Activated CD8-positive, alpha-beta T cell treated with anti-CD3 and anti-CD28 coated beads, Interleukin-2, amount 10 ng/mL, durations not matched to agents 7 days and 5 days (primary cell): Measurements from ENCODE around the gene IL20. TPM values are rescaled to one million over a fixed set of nuclear protein-coding genes. Genes with fewer than 3 reads are reported as not detected.
A peak's percentile ranks its signal among the peaks of the same experiment; 100 is the strongest.

Experiments
- ATAC-seq: fragments of 150-1000 bp; cut with Tn5 transposase; one replicate; pipeline ENCODE4 v1.10.0; 2021; ENCODE audit warnings: moderate library complexity
- CTCF ChIA-PET: fragments of 350-600 bp; sonication (Branson Sonifier 250); formaldehyde crosslinking; loops from one replicate; lab custom pipeline; 2021; ENCODE audit warnings: antibody characterized with exemption; lab: Charles Lee
- POLR2A ChIA-PET: fragments of 350-600 bp; sonication (Branson Sonifier 250); formaldehyde crosslinking; loops from one replicate; lab custom pipeline; 2021; ENCODE audit warnings: antibody characterized with exemption; lab: Charles Lee
- DNase-seq: peaks from one replicate; pipeline ENCODE4 v3.0.0-alpha.2; 2020
- H3K27ac Mint-ChIP-seq: one replicate; pipeline ENCODE4 v1.8.0; 2021; ENCODE audit warnings: mild to moderate bottlenecking, mixed read lengths
- H3K27me3 Mint-ChIP-seq: one replicate; pipeline ENCODE4 v1.8.0; 2021; ENCODE audit warnings: low read depth, mixed read lengths
- H3K36me3 Mint-ChIP-seq: one replicate; pipeline ENCODE4 v1.8.0; 2021; ENCODE audit warnings: low read depth, mixed read lengths
- H3K4me1 Mint-ChIP-seq: one replicate; pipeline ENCODE4 v1.8.0; 2021; ENCODE audit warnings: low read depth, mixed read lengths
- H3K4me3 Mint-ChIP-seq: one replicate; pipeline ENCODE4 v1.8.0; 2021; ENCODE audit warnings: mild to moderate bottlenecking, mixed read lengths
- H3K9me3 Mint-ChIP-seq: one replicate; pipeline ENCODE4 v1.8.0; 2022; ENCODE audit warnings: mixed read lengths; ENCODE audit not compliant: insufficient read depth
- total RNA-seq, 2 experiments: library from RNA; stranded (reverse); gene quantifications; one replicate each; pipeline ENCODE4 v1.2.3, GENCODE V29; 2021

The IL20 gene
- total RNA-seq, 2 experiments from 2014 or later, result not detected

DNA sequence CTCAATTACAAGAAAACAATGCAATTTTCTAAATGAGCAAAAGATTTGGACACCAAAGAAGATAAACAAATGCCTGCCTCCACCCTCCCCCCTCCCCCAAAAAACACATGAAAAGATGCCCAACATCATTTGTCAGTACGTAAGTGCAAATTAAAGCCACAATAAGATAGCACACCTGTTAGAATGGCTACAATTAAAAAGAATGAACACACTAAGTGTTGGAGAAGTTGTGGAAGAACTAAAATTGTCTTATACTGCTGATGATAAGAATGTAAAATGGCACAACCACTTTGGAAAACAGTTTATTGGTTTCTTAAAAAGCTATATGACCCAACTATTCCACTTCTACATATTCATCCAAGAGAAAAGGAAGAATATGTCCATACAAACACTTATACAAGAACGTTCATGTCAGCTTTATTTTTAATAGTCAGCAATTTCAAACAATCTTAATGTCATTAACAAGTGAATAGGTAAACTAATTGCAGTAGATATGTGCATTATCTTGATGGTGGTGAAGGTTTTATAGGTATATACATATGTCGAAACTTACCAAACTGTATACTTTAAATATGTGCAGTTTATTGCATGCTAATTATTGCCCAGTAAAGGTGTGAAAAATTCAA is 10.4 kb downstream of the IL20 start:
- H3K9me3 Mint-ChIP-seq, result peaks cover 30% of the 10 kb centered on the region
- no peak overlapping the region for H3K4me3 Mint-ChIP-seq
- ChIA-PET POLR2A (no interaction called here), CTCF (no interaction called here)
- ATAC-seq, result no peak
- no peak overlapping the region for H3K27ac Mint-ChIP-seq
- no peak for DNase-seq
- peaks cover 2% of the 10 kb centered on the region for H3K27me3 Mint-ChIP-seq
- H3K36me3 Mint-ChIP-seq, result peaks cover 23% of the 10 kb centered on the region
- no peaks in the 10 kb centered on the region for H3K4me1 Mint-ChIP-seq

DNA sequence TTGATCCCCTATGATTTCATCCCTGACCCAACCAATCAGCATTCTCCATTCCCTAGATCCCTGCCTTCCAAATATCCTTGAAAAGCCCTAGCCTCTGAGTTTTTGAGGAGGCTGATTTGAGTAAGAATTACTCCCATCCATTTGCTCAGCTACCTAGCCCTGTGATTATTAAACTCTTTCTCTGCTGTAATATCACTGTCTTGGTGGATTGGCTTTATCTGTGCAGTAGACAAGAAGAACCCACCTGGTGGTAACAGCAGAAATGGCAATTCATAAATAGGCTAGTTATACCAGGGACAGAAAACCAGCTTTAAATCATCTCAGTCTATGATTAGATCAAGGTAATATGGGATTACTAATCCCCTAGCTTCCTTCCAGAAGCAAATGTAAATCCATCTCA is 13.0 kb downstream of the IL20 start:
- Mint-ChIP-seq H3K4me3 (no peak overlapping the region), H3K27me3 (peaks cover 4% of the 10 kb centered on the region), H3K27ac (no peak overlapping the region), H3K9me3 (peaks cover 25% of the 10 kb centered on the region), H3K4me1 (no peaks in the 10 kb centered on the region), H3K36me3 (peaks cover 19% of the 10 kb centered on the region)
- DNase-seq (no peak), ATAC-seq (no peak)
- POLR2A ChIA-PET, result no interaction called here
- CTCF ChIA-PET, result interaction anchor here (0.6 to 4.6 kb wide), 13 partner anchors 10 to 112 kb away, joined by 3 to 20 read pairs (median 4); partner anchors contain the start of gene IL20

DNA sequence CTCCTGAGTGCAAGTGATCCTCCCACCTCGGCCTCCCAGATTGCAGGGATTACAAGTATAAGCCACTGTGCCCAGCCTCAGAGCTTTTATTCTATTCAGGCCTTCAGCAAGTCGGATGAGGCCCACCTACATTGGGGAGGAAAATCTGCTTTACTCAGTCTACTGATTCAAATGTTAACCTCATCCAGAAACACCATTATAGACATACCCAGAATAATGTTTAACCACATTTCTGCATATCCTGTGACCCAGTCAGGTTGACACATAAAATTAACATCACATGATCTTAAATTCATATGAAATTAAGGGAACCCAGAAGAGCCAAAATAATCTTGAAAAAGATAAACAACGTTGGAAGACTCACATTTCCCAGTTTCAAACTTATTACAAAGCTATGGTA is 14.9 kb downstream of the IL20 start:
- H3K27ac Mint-ChIP-seq, result no peak overlapping the region
- ATAC-seq, result no peak
- peaks cover 25% of the 10 kb centered on the region for H3K9me3 Mint-ChIP-seq
- peaks cover 17% of the 10 kb centered on the region for H3K36me3 Mint-ChIP-seq
- ChIA-PET CTCF (interaction anchor here (0.9 to 5.9 kb wide), 6 partner anchors 16 to 145 kb away, joined by 3 to 27 read pairs (median 10); partner anchors contain the start of gene IL20), POLR2A (no interaction called here)
- H3K4me1 Mint-ChIP-seq, result no peaks in the 10 kb centered on the region
- no peak overlapping the region for H3K4me3 Mint-ChIP-seq
- peak; percentile 4 for DNase-seq
- H3K27me3 Mint-ChIP-seq, result peaks cover 5% of the 10 kb centered on the region

DNA sequence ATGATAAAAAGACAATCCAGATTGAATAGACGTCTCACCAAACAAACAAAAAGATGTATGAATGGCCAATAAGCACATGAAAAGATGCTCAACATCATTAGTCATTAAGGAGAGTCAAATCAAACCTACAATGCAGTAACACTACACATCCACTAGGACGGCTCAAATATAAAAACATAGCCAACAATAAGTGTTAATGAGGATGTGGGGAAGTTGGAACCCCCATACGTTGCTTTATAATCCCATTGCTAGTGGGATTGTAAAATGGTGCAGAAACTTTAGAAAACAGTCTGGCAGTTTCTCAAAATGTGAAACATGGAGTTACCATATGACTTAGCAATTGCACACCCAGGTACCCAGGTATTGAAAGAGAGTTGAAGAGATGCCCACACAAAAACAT is 17.1 kb downstream of the IL20 start:
- Mint-ChIP-seq H3K4me3 (no peak overlapping the region), H3K27me3 (peaks cover 12% of the 10 kb centered on the region), H3K4me1 (no peaks in the 10 kb centered on the region), H3K9me3 (peaks cover 19% of the 10 kb centered on the region), H3K36me3 (peaks cover 12% of the 10 kb centered on the region), H3K27ac (no peak overlapping the region)
- ChIA-PET POLR2A (no interaction called here), CTCF (interaction anchor here (1.7 to 5.9 kb wide), 3 partner anchors 11 to 30 kb away, joined by 6 to 27 read pairs (median 24); partner anchors contain the start of gene IL20)
- no peak for ATAC-seq
- peak; percentile 13 for DNase-seq

DNA sequence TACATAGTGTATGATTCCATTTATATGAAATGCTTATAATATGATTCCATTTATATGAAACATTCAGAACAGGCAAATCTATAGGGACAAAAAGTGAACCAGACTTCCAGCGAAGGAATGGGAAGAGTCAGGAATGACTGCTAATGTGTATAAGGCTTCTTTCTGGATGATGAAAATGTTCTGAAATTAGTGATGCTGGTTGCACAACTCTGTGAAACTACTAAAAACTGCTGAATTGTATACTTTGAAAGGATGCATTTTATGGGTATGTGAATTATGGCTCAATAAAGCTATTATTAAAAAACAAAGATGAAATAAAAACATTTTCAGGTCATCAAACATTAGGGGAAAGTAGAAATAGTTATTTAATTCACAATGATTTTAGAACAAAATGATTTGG is 17.7 kb downstream of the IL20 start:
- Mint-ChIP-seq H3K36me3 (peaks cover 10% of the 10 kb centered on the region), H3K9me3 (peaks cover 14% of the 10 kb centered on the region), H3K27ac (no peak overlapping the region), H3K4me1 (no peaks in the 10 kb centered on the region), H3K4me3 (no peak overlapping the region), H3K27me3 (peaks cover 12% of the 10 kb centered on the region)
- CTCF ChIA-PET, result interaction anchor here (0.6 to 5.9 kb wide), 12 partner anchors 10 to 157 kb away, joined by 3 to 27 read pairs (median 4); partner anchors contain the start of gene IL20
- DNase-seq, result no peak
- POLR2A ChIA-PET, result interaction anchor here (0.5 kb wide), 1 partner anchor 214 kb away, joined by 4 read pairs; no protein-coding TSS in a partner anchor
- no peak for ATAC-seq

- Mint-ChIP-seq H3K4me1 (peaks cover 2% of the 10 kb centered on the region), H3K27me3 (peaks cover 15% of the 10 kb centered on the region), H3K36me3 (peaks cover 6% of the 10 kb centered on the region), H3K27ac (no peak overlapping the region), H3K4me3 (no peak overlapping the region), H3K9me3 (peaks cover 6% of the 10 kb centered on the region)
- ChIA-PET POLR2A (no interaction called here), CTCF (interaction anchor here (0.7 to 5.9 kb wide), 14 partner anchors 9 to 157 kb away, joined by 3 to 27 read pairs (median 4); partner anchors contain the start of genes IL20 and IL24)
- DNase-seq, result peak; percentile 6
- ATAC-seq, result no peak
These were observed 18.5 kb downstream of the IL20 start for GRCh38 chr1:206883876-206884275.

DNA sequence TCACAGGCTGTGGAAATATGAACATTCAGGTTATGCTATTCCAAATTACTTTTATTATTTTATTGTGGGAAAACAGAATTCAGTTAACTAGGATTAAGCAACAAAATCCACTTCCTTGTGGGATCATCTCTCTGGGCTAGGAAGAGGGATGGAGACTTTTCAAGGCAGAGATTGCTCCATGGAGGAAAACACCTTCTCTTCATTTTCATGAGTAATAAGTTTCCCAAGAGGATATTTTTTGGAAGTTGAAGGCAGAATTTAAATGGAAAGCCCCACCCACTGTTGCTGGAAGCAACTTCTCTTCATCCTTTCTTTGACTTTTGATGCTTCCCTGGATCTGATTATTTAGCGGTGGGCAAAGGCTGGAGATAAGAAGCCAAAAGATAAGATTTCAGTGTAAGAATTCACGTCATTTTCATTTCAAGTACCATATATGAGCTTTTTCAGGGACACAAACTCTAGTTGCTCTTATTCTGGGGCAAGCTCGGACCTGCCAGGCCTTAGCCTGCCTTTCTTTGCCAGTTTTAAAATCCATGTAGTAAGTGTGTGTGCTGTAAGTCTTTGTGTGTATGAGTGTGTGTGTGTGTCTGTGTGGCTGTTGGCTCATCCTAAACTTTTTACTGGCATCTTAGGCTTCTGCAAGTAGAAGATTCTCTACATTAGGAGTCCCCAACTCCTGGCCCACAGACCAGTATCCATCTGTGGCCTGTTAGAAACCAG is 20.1 kb downstream of the IL20 start:
- CTCF ChIA-PET, result interaction anchor here (1.1 to 5.9 kb wide), 6 partner anchors 21 to 76 kb away, joined by 3 to 27 read pairs (median 8); partner anchors contain the start of gene IL20

DNA sequence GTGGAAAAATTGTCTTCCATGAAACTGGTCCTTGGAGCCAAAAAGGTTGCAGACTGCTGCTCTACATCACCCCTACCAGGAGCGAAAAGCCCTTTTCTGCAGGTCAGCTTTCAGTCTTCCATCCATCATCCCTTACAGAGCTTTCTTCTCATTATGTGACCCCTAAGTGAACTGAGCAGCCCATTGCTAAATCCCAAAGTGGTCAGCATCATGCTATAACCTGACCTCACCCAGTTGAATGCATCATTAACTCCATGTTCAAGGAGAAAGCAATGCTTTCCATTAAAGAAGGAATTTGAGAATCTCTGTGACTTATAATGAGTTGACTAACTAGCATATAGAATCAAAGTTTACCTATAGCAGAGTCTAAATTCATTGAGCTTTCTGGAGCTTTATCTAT is 21.4 kb downstream of the IL20 start:
- H3K36me3 Mint-ChIP-seq, result no peaks in the 10 kb centered on the region
- no peak overlapping the region for H3K27ac Mint-ChIP-seq
- no peak overlapping the region for H3K4me3 Mint-ChIP-seq
- POLR2A ChIA-PET, result no interaction called here
- peaks cover 15% of the 10 kb centered on the region for H3K27me3 Mint-ChIP-seq
- no peaks in the 10 kb centered on the region for H3K9me3 Mint-ChIP-seq
- CTCF ChIA-PET, result interaction anchor here (0.7 to 2.4 kb wide), 4 partner anchors 19 to 95 kb away, joined by 3 to 6 read pairs (median 5); partner anchors contain the start of gene IL20
- DNase-seq (peak; percentile 1), ATAC-seq (no peak)
- peaks cover 24% of the 10 kb centered on the region for H3K4me1 Mint-ChIP-seq

More for the DNA sequence above, 20.1 kb downstream of the IL20 start:
- DNase-seq (no peak), ATAC-seq (no peak)
- no peak overlapping the region for H3K27ac Mint-ChIP-seq
- no peaks in the 10 kb centered on the region for H3K9me3 Mint-ChIP-seq
- peaks cover 15% of the 10 kb centered on the region for H3K4me1 Mint-ChIP-seq
- POLR2A ChIA-PET, result no interaction called here
- no peak overlapping the region for H3K4me3 Mint-ChIP-seq
- H3K27me3 Mint-ChIP-seq, result peaks cover 15% of the 10 kb centered on the region
- no peaks in the 10 kb centered on the region for H3K36me3 Mint-ChIP-seq

DNA sequence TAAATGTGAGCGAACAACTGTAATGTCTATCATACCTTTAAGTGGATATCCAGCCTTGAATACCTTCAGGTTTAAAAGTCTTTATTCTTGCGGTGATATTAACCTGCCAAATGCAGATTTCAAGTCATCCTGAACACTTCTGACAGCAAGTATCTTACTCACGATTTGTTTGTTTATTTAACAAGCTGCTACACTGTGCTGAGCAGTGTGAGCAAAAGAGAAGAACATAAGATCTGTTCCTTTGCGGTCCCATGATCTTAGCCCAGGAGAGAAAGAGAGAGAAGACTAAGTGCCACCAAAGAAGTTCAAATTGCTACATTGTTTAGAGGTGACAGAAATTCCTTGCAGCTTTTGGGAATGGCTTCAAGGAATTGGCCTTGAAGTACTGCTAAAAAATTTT is 22.3 kb downstream of the IL20 start:
- ATAC-seq, result no peak
- Mint-ChIP-seq H3K4me1 (peaks cover 24% of the 10 kb centered on the region), H3K27me3 (peaks cover 15% of the 10 kb centered on the region), H3K36me3 (no peaks in the 10 kb centered on the region), H3K9me3 (no peaks in the 10 kb centered on the region), H3K27ac (no peak overlapping the region), H3K4me3 (no peak overlapping the region)
- DNase-seq, result peak; percentile 12
- POLR2A ChIA-PET, result interaction anchor here (1.3 kb wide), 1 partner anchor 14 kb away, joined by 6 read pairs; no protein-coding TSS in a partner anchor
- CTCF ChIA-PET, result interaction anchor here (0.7 to 2.4 kb wide), 10 partner anchors 9 to 94 kb away, joined by 3 to 6 read pairs (median 4); partner anchors contain the start of gene IL20

GRCh38 chr1:206890125-206891060 is 25.0 kb downstream of the IL20 start:
- peaks cover 12% of the 10 kb centered on the region for H3K27me3 Mint-ChIP-seq
- DNase-seq, result no peak
- H3K36me3 Mint-ChIP-seq, result no peaks in the 10 kb centered on the region
- ChIA-PET POLR2A (no interaction called here), CTCF (interaction anchor here (1.0 to 1.4 kb wide), 3 partner anchors 12 to 25 kb away, joined by 3 to 4 read pairs (median 3); partner anchors contain the start of gene IL20)
- H3K9me3 Mint-ChIP-seq, result no peaks in the 10 kb centered on the region
- no peak overlapping the region for H3K4me3 Mint-ChIP-seq
- peaks cover 24% of the 10 kb centered on the region for H3K4me1 Mint-ChIP-seq
- no peak for ATAC-seq
- peak overlapping the region; percentile 45 for H3K27ac Mint-ChIP-seq

DNA sequence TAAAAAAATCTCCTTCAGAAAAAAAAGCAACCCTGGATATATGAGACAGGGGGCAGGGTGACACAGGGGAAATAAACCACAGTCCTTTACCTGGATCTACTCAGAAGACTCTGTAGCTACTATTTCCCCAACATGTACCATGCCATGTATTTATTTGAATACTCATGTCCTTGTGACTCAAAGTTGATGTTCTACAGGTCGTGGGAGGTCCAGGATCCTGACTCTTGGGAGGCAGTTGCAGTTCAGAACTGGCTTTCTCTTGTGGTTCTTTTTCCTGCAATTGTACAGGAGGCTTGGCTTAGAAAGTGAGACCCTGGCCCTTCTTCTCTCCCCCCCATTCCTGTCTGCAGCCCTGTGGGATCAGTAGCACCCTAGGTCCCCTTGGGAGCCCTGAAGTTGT is 26.0 kb downstream of the IL20 start:
- Mint-ChIP-seq H3K4me1 (peaks cover 24% of the 10 kb centered on the region), H3K9me3 (no peaks in the 10 kb centered on the region), H3K4me3 (no peak overlapping the region), H3K27ac (no peak overlapping the region), H3K36me3 (no peaks in the 10 kb centered on the region), H3K27me3 (peaks cover 12% of the 10 kb centered on the region)
- ChIA-PET CTCF (no interaction called here), POLR2A (no interaction called here)
- ATAC-seq (no peak), DNase-seq (peak; percentile 10)
